Hepatocyte (in vitro differentiated cells): Measurements from ENCODE around the gene PREX1. TPM values are rescaled to one million over a fixed set of nuclear protein-coding genes. Genes with fewer than 3 reads are reported as not detected.

Source experiments
- DNase-seq: peaks from one replicate; pipeline ENCODE4 v3.0.0-alpha.2; 2016; ENCODE audit warnings: low spot score
- H2AFZ ChIP-seq: fragments of 200-600 bp; sonication (generic); 2 replicates; pipeline ENCODE4 v1.6.0; 2016; ENCODE audit warnings: antibody characterized with exemption, mild to moderate bottlenecking
- H3K27ac ChIP-seq: fragments of 200-600 bp; sonication (generic); 2 replicates; pipeline ENCODE4 v1.5.1; 2016; ENCODE audit warnings: mild to moderate bottlenecking
- H3K27me3 ChIP-seq: fragments of 200-600 bp; sonication (generic); 2 replicates; pipeline ENCODE4 v1.6.1; 2016
- H3K36me3 ChIP-seq: fragments of 200-600 bp; sonication (generic); replicated peaks from 2 replicates; pipeline ENCODE4 v1.5.1; 2016; ENCODE audit warnings: low read depth; ENCODE audit not compliant: insufficient read depth
- H3K4me1 ChIP-seq: fragments of 200-600 bp; sonication (generic); 2 replicates; pipeline ENCODE4 v1.5.1; 2016; ENCODE audit warnings: mild to moderate bottlenecking, moderate library complexity; ENCODE audit not compliant: insufficient read depth
- H3K4me2 ChIP-seq: fragments of 200-600 bp; sonication (generic); 2 replicates; pipeline ENCODE4 v1.6.0; 2016
- H3K4me3 ChIP-seq: fragments of 200-600 bp; sonication (generic); 2 replicates; pipeline ENCODE4 v1.5.1; 2016; ENCODE audit warnings: mild to moderate bottlenecking
- H3K79me2 ChIP-seq: fragments of 200-600 bp; sonication (generic); 2 replicates; pipeline ENCODE4 v1.6.0; 2017; ENCODE audit warnings: mild to moderate bottlenecking
- H3K9me2 ChIP-seq: fragments of 200-600 bp; sonication (generic); replicated peaks from 2 replicates; pipeline ENCODE4 v1.6.0; 2017; ENCODE audit warnings: mild to moderate bottlenecking; ENCODE audit not compliant: insufficient read depth
- H3K9me3 ChIP-seq: fragments of 200-600 bp; sonication (generic); 2 replicates; pipeline ENCODE4 v1.5.1; 2016; ENCODE audit warnings: low read depth, mild to moderate bottlenecking
- H4K20me1 ChIP-seq: fragments of 200-600 bp; sonication (generic); 2 replicates; pipeline ENCODE4 v1.6.0; 2016; ENCODE audit warnings: mild to moderate bottlenecking; ENCODE audit not compliant: insufficient read depth, poor library complexity, severe bottlenecking
- EZH2 ChIP-seq: fragments of 200-600 bp; sonication (generic); IDR thresholded peaks from 2 replicates; pipeline ENCODE4 v1.6.1; 2016; ENCODE audit warnings: antibody characterized with exemption, mild to moderate bottlenecking, borderline replicate concordance
- EZH2phosphoT487 ChIP-seq: fragments of 200-600 bp; sonication (generic); IDR thresholded peaks from one replicate; pipeline ENCODE4 v1.6.1; 2018; ENCODE audit warnings: antibody characterized with exemption, mild to moderate bottlenecking, low read depth, moderate library complexity; ENCODE audit not compliant: unreplicated experiment, severe bottlenecking
- WGBS: methylation state at CpG from one replicate; pipeline ENCODE4 v1.1.6; 2016; ENCODE audit warnings: low lambda C conversion rate; ENCODE audit errors: missing lambda C conversion rate; 5-methylcytosine and 5-hydroxymethylcytosine counted together
- polyA plus RNA-seq: library from polyadenylated mRNA; unstranded; fragments of >200 nt; fragmentation: Nextera tagmentation; extraction: Ambion mirVana; gene quantifications from 2 replicates; pipeline ENCODE4 v1.2.1, GENCODE V29; 2016
- total RNA-seq: library from RNA; depleted of rRNA; stranded (reverse); fragments of >200 nt; gene quantifications from 2 replicates; pipeline ENCODE4 v1.2.3, GENCODE V29; 2014
- TF ChIP-seq, protein P1 (sequence below): fragments of 200-600 bp; sonication (generic); IDR thresholded peaks from 2 replicates; pipeline ENCODE4 v1.5.1; 2016; ENCODE audit warnings: antibody characterized with exemption, mild to moderate bottlenecking; ENCODE audit not compliant: poor library complexity

The PREX1 gene
- total and polyA plus RNA-seq, 2 experiments from 2014 or later, result 1.8 to 2.9 TPM

DNA sequence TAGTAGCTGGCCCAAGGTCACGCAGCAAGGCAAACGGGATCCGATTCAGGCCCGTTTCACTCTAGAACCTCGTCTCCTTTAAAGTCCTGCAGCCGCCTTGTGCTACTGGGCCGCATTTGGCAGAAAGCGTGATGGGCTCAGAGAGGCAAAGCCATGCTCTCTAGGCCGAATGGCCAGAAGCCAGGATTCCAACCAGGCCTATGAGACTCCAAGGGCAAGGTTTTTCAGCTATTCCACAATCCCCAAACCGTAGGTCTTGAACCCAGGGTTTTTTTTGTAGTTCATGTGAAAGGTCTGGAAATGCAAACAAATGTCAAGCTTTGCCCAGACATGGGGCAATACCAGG is 174.1 kb downstream of the PREX1 start:
- Histone ChIP-seq H3K9me2 (no peaks in the 10 kb centered on the region), H4K20me1 (no peaks in the 10 kb centered on the region), H3K9me3 (no peaks in the 10 kb centered on the region), H3K36me3 (no peaks in the 10 kb centered on the region), H2AFZ (no peak overlapping the region), H3K27ac (no peak overlapping the region), H3K4me1 (no peaks in the 10 kb centered on the region), H3K4me3 (no peak overlapping the region), H3K4me2 (no peak overlapping the region), H3K79me2 (no peaks in the 10 kb centered on the region), H3K27me3 (no peaks in the 10 kb centered on the region)
- TF ChIP-seq EZH2phosphoT487 (no peak), EZH2 (no peak)
- TF ChIP-seq, protein P1, sequence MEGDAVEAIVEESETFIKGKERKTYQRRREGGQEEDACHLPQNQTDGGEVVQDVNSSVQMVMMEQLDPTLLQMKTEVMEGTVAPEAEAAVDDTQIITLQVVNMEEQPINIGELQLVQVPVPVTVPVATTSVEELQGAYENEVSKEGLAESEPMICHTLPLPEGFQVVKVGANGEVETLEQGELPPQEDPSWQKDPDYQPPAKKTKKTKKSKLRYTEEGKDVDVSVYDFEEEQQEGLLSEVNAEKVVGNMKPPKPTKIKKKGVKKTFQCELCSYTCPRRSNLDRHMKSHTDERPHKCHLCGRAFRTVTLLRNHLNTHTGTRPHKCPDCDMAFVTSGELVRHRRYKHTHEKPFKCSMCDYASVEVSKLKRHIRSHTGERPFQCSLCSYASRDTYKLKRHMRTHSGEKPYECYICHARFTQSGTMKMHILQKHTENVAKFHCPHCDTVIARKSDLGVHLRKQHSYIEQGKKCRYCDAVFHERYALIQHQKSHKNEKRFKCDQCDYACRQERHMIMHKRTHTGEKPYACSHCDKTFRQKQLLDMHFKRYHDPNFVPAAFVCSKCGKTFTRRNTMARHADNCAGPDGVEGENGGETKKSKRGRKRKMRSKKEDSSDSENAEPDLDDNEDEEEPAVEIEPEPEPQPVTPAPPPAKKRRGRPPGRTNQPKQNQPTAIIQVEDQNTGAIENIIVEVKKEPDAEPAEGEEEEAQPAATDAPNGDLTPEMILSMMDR, result no peak
- DNase-seq, result no peak
- 96% methylated on average over 10 of the region's 10 CpGs for WGBS

DNA sequence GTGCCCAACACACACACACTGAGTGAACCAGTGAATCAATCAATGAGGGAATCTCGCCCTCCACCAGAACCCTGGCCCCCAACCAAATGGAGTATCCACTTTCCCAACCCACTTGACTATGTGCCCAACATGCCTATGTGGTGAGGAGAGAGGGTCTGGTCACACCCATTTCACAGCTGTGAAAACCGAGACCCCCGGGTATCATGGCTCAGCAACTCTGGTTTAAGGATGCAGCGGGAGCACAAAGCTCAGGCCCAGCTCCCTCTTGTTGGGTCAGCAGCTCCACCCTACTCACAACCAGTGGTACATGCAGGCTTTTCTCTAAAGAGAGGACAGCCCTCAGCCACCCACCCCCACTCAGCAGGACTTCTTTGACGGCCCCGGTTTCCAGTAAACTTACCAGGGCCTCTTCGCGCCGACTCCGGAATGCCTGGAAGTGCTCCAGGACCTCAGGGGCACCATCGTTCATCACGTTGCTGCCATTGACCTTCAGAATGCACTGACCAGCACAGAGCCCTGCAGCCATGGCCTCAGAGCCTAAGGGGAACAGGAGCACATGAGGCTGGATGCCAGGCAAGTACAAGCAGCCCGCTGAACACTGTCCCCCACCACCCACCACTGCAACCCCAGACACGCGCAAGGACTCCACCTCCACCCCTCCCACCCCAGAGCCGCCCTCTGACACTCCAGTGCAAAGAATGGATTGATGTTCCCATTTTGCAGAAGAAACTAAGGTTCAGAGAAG is 174.7 kb downstream of the PREX1 start:
- no peaks in the 10 kb centered on the region for H3K9me2 ChIP-seq
- H3K27ac ChIP-seq, result no peak overlapping the region
- no peaks in the 10 kb centered on the region for H3K9me3 ChIP-seq
- H2AFZ ChIP-seq, result no peak overlapping the region
- 87% methylated on average over 15 of the region's 16 CpGs for WGBS
- no peaks in the 10 kb centered on the region for H3K4me1 ChIP-seq
- no peak overlapping the region for H3K4me3 ChIP-seq
- H3K4me2 ChIP-seq, result no peak overlapping the region
- no peak for DNase-seq
- no peaks in the 10 kb centered on the region for H3K27me3 ChIP-seq
- H3K79me2 ChIP-seq, result no peaks in the 10 kb centered on the region
- H3K36me3 ChIP-seq, result no peaks in the 10 kb centered on the region
- H4K20me1 ChIP-seq, result no peaks in the 10 kb centered on the region
- TF ChIP-seq EZH2phosphoT487, result no peak
- no peak for TF ChIP-seq EZH2
- TF ChIP-seq, protein P1, result no peak

DNA sequence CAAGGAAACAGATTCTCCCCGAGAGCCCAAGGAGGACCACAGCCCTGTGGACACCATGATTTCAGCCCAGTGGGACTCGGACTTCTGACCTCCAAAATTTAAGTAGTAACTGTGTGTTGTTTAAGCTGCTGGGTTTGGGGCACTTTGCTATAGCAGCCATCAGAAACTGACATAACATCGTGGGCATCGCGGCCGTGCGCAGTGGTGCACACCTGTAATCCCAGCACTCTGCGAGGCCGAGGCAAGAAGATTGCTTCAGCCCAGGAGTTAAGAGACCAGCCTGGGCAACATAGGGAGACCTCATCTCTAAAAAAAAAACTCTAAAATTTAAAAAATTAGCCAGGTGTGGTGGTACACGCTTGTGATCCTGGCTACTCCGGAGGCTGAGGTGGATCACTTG is 175.8 kb downstream of the PREX1 start:
- no peaks in the 10 kb centered on the region for H3K9me3 ChIP-seq
- no peaks in the 10 kb centered on the region for H3K9me2 ChIP-seq
- H3K27me3 ChIP-seq, result no peaks in the 10 kb centered on the region
- WGBS, result 96% methylated on average over 11 of the region's 11 CpGs
- H4K20me1 ChIP-seq, result no peaks in the 10 kb centered on the region
- no peak overlapping the region for H2AFZ ChIP-seq
- no peak overlapping the region for H3K4me2 ChIP-seq
- H3K4me3 ChIP-seq, result no peak overlapping the region
- no peaks in the 10 kb centered on the region for H3K79me2 ChIP-seq
- no peak for DNase-seq
- H3K27ac ChIP-seq, result no peak overlapping the region
- H3K4me1 ChIP-seq, result no peaks in the 10 kb centered on the region
- no peaks in the 10 kb centered on the region for H3K36me3 ChIP-seq
- no peak for TF ChIP-seq EZH2phosphoT487
- TF ChIP-seq EZH2, result no peak
- TF ChIP-seq, protein P1, result no peak

DNA sequence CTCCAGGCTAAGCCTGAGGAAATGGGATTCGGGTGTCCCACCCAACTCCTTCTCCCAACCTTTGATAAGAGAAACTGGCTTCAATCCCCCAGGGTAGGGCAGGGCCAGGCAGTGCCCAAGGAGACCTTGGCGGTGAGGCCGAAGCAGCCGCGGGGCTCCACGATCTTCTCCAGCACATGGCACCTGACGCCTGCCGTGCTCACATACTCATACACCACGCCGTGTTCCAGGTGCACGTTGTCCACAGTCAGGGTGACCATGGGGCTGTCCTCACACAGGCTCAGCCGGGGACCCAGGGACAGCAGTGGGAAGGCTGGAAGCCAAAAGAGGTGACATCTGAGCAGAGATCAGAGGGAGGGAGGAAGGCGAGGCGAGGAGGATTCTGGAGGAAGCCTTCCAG is 176.5 kb downstream of the PREX1 start:
- Histone ChIP-seq H3K4me3 (no peak overlapping the region), H3K4me2 (no peak overlapping the region), H3K27me3 (no peaks in the 10 kb centered on the region), H3K9me2 (no peaks in the 10 kb centered on the region), H3K79me2 (no peaks in the 10 kb centered on the region), H3K4me1 (no peaks in the 10 kb centered on the region), H3K9me3 (no peaks in the 10 kb centered on the region), H3K27ac (no peak overlapping the region), H4K20me1 (no peaks in the 10 kb centered on the region), H2AFZ (no peak overlapping the region), H3K36me3 (no peaks in the 10 kb centered on the region)
- DNase-seq, result no peak
- 93% methylated on average over 14 of the region's 14 CpGs for WGBS
- no peak for TF ChIP-seq EZH2
- TF ChIP-seq, protein P1, result no peak
- TF ChIP-seq EZH2phosphoT487, result no peak
